ENCODE results near the gene PPM1N. TPM values are rescaled to one million over a fixed set of nuclear protein-coding genes. Genes with fewer than 3 reads are reported as not detected.

The PPM1N gene
- total RNA-seq, 4 donors from 2014 or later = 0.39 to 5.0 (median 0.60) TPM; not detected in 1

DNA sequence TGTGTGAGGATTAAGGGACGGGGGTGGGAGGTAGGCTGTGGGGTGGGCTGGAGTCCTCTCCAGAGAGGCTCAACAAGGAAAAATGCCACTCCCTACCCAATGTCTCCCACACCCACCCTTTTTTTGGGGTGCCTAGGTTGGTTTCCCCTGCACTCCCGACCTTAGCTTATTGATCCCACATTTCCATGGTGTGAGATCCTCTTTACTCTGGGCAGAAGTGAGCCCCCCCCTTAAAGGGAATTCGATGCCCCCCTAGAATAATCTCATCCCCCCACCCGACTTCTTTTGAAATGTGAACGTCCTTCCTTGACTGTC is 24.9 kb upstream of the PPM1N start:
- no peak overlapping the region for H3K27ac ChIP-seq
- H3K4me1 ChIP-seq = peaks cover 0 to 54% (median 19%) of the 10 kb centered on the region in 4 donors
- H3K36me3 ChIP-seq = no peaks in the 10 kb centered on the region
- DNase-seq (ENCODE audit: low spot score in 2 of 2) = no peak
- peaks cover 0 to 42% of the 10 kb centered on the region in 2 donors for H3K27me3 ChIP-seq
- H3K9me3 ChIP-seq = no peaks in the 10 kb centered on the region
- no peak for TF ChIP-seq POLR2A (IDR thresholded peaks at IDR 0.05)
- no peak for TF ChIP-seq EP300 (IDR thresholded peaks at IDR 0.05)
- TF ChIP-seq, protein P1, sequence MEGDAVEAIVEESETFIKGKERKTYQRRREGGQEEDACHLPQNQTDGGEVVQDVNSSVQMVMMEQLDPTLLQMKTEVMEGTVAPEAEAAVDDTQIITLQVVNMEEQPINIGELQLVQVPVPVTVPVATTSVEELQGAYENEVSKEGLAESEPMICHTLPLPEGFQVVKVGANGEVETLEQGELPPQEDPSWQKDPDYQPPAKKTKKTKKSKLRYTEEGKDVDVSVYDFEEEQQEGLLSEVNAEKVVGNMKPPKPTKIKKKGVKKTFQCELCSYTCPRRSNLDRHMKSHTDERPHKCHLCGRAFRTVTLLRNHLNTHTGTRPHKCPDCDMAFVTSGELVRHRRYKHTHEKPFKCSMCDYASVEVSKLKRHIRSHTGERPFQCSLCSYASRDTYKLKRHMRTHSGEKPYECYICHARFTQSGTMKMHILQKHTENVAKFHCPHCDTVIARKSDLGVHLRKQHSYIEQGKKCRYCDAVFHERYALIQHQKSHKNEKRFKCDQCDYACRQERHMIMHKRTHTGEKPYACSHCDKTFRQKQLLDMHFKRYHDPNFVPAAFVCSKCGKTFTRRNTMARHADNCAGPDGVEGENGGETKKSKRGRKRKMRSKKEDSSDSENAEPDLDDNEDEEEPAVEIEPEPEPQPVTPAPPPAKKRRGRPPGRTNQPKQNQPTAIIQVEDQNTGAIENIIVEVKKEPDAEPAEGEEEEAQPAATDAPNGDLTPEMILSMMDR (IDR thresholded peaks at IDR 0.05) = no peak
- WGBS, 2 donors = 25 to 31% methylated on average over 5 of the region's 5 CpGs
- no peak overlapping the region for H3K4me3 ChIP-seq

DNA sequence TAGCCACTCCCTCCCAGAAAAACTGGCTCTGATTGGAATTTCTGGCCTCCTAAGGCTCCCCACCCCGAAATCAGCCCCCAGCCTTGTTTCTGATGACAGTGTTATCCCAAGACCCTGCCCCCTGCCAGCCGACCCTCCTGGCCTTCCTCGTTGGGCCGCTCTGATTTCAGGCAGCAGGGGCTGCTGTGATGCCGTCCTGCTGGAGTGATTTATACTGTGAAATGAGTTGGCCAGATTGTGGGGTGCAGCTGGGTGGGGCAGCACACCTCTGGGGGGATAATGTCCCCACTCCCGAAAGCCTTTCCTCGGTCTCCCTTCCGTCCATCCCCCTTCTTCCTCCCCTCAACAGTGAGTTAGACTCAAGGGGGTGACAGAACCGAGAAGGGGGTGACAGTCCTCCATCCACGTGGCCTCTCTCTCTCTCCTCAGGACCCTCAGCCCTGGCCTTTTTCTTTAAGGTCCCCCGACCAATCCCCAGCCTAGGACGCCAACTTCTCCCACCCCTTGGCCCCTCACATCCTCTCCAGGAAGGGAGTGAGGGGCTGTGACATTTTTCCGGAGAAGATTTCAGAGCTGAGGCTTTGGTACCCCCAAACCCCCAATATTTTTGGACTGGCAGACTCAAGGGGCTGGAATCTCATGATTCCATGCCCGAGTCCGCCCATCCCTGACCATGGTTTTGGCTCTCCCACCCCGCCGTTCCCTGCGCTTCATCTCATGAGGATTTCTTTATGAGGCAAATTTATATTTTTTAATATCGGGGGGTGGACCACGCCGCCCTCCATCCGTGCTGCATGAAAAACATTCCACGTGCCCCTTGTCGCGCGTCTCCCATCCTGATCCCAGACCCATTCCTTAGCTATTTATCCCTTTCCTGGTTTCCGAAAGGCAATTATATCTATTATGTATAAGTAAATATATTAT is 24.3 kb upstream of the PPM1N start:
- 63 to 67% methylated on average over 27 of the region's 27 CpGs for WGBS, 2 donors

DNA sequence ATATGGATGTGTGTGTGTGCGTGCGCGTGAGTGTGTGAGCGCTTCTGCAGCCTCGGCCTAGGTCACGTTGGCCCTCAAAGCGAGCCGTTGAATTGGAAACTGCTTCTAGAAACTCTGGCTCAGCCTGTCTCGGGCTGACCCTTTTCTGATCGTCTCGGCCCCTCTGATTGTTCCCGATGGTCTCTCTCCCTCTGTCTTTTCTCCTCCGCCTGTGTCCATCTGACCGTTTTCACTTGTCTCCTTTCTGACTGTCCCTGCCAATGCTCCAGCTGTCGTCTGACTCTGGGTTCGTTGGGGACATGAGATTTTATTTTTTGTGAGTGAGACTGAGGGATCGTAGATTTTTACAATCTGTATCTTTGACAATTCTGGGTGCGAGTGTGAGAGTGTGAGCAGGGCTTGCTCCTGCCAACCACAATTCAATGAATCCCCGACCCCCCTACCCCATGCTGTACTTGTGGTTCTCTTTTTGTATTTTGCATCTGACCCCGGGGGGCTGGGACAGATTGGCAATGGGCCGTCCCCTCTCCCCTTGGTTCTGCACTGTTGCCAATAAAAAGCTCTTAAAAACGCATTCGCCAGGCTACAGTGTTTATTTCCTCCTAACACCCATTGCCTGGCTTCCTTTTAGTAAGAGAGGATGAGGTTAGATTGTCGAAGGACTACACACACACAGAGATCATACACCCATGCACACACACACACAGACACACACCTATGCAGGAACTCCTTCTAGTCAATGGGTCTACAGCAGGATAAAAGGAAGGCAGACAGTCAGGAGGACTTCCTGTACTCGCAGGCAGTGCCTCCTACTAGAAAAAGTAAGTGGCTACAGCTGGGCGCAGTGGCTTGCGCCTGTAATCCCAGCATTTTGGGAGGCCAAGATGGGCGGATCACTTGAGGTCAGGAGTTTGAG is 23.4 kb upstream of the PPM1N start:
- no peak overlapping the region for H3K4me3 ChIP-seq
- 53 to 64% methylated on average over 28 of the region's 28 CpGs for WGBS, 2 donors
- H3K36me3 ChIP-seq = no peaks in the 10 kb centered on the region
- no peak overlapping the region for H3K27ac ChIP-seq
- H3K9me3 ChIP-seq = no peaks in the 10 kb centered on the region
- peaks cover 0 to 42% of the 10 kb centered on the region in 2 donors for H3K27me3 ChIP-seq
- no peak for DNase-seq (ENCODE audit: low spot score in 2 of 2)
- peaks cover 0 to 52% (median 14%) of the 10 kb centered on the region in 4 donors for H3K4me1 ChIP-seq
- TF ChIP-seq EP300 (IDR thresholded peaks at IDR 0.05) (no peak), POLR2A (IDR thresholded peaks at IDR 0.05) (no peak)
- TF ChIP-seq, protein P1 (IDR thresholded peaks at IDR 0.05) = no peak

More for the DNA sequence above, 24.3 kb upstream of the PPM1N start:
- DNase-seq (ENCODE audit: low spot score in 2 of 2) = no peak
- H3K27me3 ChIP-seq = peaks cover 0 to 42% of the 10 kb centered on the region in 2 donors
- TF ChIP-seq POLR2A (IDR thresholded peaks at IDR 0.05) = no peak
- TF ChIP-seq, protein P1 (IDR thresholded peaks at IDR 0.05) = no peak
- no peak for TF ChIP-seq EP300 (IDR thresholded peaks at IDR 0.05)
- peaks cover 0 to 53% (median 15%) of the 10 kb centered on the region in 4 donors for H3K4me1 ChIP-seq
- H3K4me3 ChIP-seq = no peak overlapping the region
- no peaks in the 10 kb centered on the region for H3K9me3 ChIP-seq
- H3K27ac ChIP-seq = no peak overlapping the region
- H3K36me3 ChIP-seq = no peaks in the 10 kb centered on the region

DNA sequence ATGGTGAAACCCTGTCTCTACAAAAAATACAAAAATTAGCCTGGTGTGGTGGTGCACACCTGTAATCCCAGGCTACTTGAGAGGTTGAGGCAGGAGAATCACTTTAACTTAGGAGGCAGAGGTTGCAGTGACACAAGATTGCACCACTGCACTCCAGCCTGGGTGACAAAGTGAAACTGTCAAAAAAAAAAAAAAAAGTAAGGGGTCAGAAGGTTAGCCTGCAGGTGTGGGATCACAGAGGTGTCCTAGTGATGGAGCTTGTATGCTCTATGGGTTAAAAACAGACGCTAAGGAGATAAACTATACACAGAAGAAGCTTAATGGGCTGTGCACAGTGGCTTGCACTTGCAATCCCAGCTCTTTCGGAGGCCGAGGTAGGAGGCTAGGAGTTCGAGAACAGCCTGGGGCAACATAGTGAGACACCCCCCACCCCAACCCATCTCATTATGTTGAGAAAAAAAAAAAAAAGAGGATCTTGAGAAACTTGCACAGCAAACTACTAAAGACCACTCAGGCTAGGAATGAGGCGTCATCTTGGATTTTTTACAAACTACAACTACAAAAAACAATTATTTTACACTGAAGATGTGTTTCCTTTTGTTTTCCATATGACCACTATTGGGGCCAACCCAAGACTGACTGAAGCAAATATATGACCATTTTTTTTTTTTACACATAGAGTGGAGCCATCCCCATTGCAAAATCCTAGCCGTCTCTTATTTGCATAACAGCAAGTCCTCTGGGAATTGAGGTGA is 22.5 kb upstream of the PPM1N start:
- Histone ChIP-seq H3K4me1 (peaks cover 0 to 44% (median 10%) of the 10 kb centered on the region in 4 donors), H3K36me3 (no peaks in the 10 kb centered on the region), H3K4me3 (no peak overlapping the region), H3K27me3 (peaks cover 0 to 38% of the 10 kb centered on the region in 2 donors), H3K9me3 (no peaks in the 10 kb centered on the region), H3K27ac (no peak overlapping the region)
- 69 to 75% methylated on average over 6 of the region's 6 CpGs for WGBS, 2 donors
- TF ChIP-seq EP300 (IDR thresholded peaks at IDR 0.05) = no peak
- no peak for TF ChIP-seq POLR2A (IDR thresholded peaks at IDR 0.05)
- TF ChIP-seq, protein P1 (IDR thresholded peaks at IDR 0.05) = no peak
- DNase-seq (ENCODE audit: low spot score in 2 of 2) = no peak

All from tibial nerve (tissue), 4 donors.